Neural cell (in vitro differentiated cells): ENCODE measurements around the gene OGFOD1.

Experiments used
- CTCF ChIP-seq: fragments of 450-650 bp; IDR thresholded peaks from 2 replicates; pipeline ENCODE4 v1.5.1; 2014; ENCODE audit warnings: antibody characterized with exemption, mild to moderate bottlenecking, moderate library complexity; ENCODE audit not compliant: poor library complexity, severe bottlenecking
- EP300 ChIP-seq: fragments of 450-650 bp; conservative IDR thresholded peaks from 2 replicates; pipeline ENCODE4 v1.6.1; 2014; ENCODE audit warnings: antibody characterized with exemption, mild to moderate bottlenecking, moderate library complexity; ENCODE audit not compliant: poor library complexity, severe bottlenecking
- EZH2 ChIP-seq: fragments of 200-600, 300-800 bp; shearing (Covaris generic), sonication (generic); IDR thresholded peaks from 2 replicates; pipeline ENCODE4 v1.6.1; 2014; ENCODE audit warnings: antibody characterized with exemption, low read length, borderline replicate concordance, mild to moderate bottlenecking; ENCODE audit not compliant: insufficient read depth, poor library complexity, severe bottlenecking
- REST ChIP-seq: IDR thresholded peaks from 2 replicates; pipeline ENCODE4 v1.6.1; 2012; ENCODE audit warnings: borderline replicate concordance
- TAF1 ChIP-seq: IDR thresholded peaks from 2 replicates; pipeline ENCODE4 v1.6.1; 2012; ENCODE audit warnings: low read depth

- no peak for TF ChIP-seq CTCF
- TF ChIP-seq EP300: no peak
- TF ChIP-seq EZH2: no peak
- no peak for TF ChIP-seq TAF1
- TF ChIP-seq REST: no peak
These were observed 27.0 kb upstream of the OGFOD1 start for GRCh38 chr16:56424404-56424764.
